ENCODE results near the gene CD84. TPM values are rescaled to one million over a fixed set of nuclear protein-coding genes. Genes with fewer than 3 reads are reported as not detected.
"Not testable (repeated sequence)": the region's sequence is repeated elsewhere in the genome, so short reads cannot be mapped to it uniquely, and the experiment has no call there.

CD84 gene
- total and polyA plus RNA-seq, 2 donors (not counting 1 experiment from before 2014, with no cell fraction given), result 19.8 to 63.9 TPM

DNA sequence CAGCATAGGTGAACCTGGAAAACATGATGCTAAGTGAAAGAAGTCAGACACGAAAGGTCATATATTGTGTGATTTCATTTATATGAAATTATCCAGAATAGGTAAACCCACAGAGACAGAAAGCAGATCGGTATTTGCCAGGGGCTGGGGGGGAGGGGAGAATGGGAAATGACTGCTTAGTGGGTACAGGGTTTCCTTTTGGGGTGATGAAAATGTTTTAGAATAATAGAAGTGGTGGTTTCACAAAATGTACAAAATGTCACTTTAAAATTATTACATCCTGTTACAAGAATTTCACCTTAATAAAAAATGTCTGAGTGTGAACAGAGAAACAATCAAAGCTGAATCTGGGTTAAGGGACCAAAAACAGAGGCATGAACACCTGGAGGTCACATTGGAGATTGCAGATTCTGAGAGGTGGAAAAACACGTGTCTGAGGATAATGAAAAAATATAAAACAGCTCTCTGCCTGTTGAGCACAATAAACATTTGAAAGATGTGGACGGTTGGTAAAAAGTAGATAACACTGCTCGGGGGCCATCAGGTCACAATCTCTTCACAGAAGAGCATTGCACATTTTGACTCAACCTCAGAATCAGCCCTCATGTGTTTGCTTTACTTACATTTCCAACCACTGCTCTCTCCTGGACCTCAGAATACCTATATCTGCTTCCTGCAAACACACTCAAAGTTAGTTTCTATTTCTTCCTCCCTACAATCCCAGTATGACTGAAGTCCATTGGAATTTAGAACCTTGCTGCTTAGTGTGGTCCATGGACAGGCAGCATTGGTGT is 59.5 kb downstream of the CD84 start:
- H3K9me3 Mint-ChIP-seq (ENCODE audit: insufficient read depth), result no peaks in the 10 kb centered on the region
- Histone ChIP-seq H3K4me1 (ENCODE audit: control insufficient read depth in 2 of 2, insufficient read depth in 2 of 2, low read length in 2 of 2) (peaks cover 53 to 66% of the 10 kb centered on the region in 2 donors), H3K36me3 (replicated peaks in 1 of 2; ENCODE audit: control extremely low read depth in 1 of 2, control insufficient read depth in 1 of 2, extremely low read depth in 1 of 2, insufficient read depth in 2 of 2, low read length in 1 of 2) (peaks cover 0 to 16% of the 10 kb centered on the region in 2 experiments), H3K27ac (ENCODE audit: low read length in 2 of 2) (peak overlapping the region; percentile 9 to 91), H3K4me3 (ENCODE audit: control extremely low read depth in 1 of 5, extremely low read depth in 1 of 5, insufficient read depth in 1 of 5, low read depth in 2 of 5, low read length in 4 of 5) (peak overlapping the region; percentile 14 to 96 (median 67)), H3K79me2 (ENCODE audit: control insufficient read depth, insufficient read depth, low read length) (peaks cover 87% of the 10 kb centered on the region), H3K9ac (ENCODE audit: low read length) (peak overlapping the region; percentile 94), H2AFZ (ENCODE audit: insufficient read depth, low read depth, low read length, poor library complexity, severe bottlenecking) (peak overlapping the region; percentile 11), H3K4me2 (replicated peaks; ENCODE audit: low read depth, low read length, poor library complexity, severe bottlenecking) (peak overlapping the region; percentile 81), H3K27me3 (replicated peaks in 1 of 4; ENCODE audit: control extremely low read depth in 1 of 4, control insufficient read depth in 3 of 4, insufficient read depth in 4 of 4, low read length in 3 of 4) (no peaks in the 10 kb centered on the region), H3K9me3 (ENCODE audit: control extremely low read depth in 1 of 3, control insufficient read depth in 2 of 3, insufficient read depth in 1 of 3, low read length in 2 of 3) (no peaks in the 10 kb centered on the region), H4K20me1 (ENCODE audit: control insufficient read depth, insufficient read depth, low read length, poor library complexity, severe bottlenecking) (no peaks in the 10 kb centered on the region)
- DNase-seq (peak; percentile 47), ATAC-seq (ENCODE audit: low read depth) (peak; percentile 37)
- H3K27ac Mint-ChIP-seq, result peak overlapping the region; percentile 99
- ChIA-PET CTCF (interaction anchor here (0.8 to 1.5 kb wide), 5 partner anchors 9 to 91 kb away, joined by 3 to 6 read pairs (median 6); no protein-coding TSS in a partner anchor), POLR2A (interaction anchor here (0.7 kb wide), 1 partner anchor 59 kb away, joined by 3 read pairs; no protein-coding TSS in a partner anchor)
- TF ChIP-seq, protein P1, sequence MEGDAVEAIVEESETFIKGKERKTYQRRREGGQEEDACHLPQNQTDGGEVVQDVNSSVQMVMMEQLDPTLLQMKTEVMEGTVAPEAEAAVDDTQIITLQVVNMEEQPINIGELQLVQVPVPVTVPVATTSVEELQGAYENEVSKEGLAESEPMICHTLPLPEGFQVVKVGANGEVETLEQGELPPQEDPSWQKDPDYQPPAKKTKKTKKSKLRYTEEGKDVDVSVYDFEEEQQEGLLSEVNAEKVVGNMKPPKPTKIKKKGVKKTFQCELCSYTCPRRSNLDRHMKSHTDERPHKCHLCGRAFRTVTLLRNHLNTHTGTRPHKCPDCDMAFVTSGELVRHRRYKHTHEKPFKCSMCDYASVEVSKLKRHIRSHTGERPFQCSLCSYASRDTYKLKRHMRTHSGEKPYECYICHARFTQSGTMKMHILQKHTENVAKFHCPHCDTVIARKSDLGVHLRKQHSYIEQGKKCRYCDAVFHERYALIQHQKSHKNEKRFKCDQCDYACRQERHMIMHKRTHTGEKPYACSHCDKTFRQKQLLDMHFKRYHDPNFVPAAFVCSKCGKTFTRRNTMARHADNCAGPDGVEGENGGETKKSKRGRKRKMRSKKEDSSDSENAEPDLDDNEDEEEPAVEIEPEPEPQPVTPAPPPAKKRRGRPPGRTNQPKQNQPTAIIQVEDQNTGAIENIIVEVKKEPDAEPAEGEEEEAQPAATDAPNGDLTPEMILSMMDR (IDR thresholded peaks at IDR 0.05), result peak; percentile 59
- no peak for TF ChIP-seq EZH2 (IDR thresholded peaks at IDR 0.05; ENCODE audit: borderline replicate concordance, insufficient read depth, low read depth, low read length, poor library complexity, severe bottlenecking)
- intact Hi-C loops (cut with micrococcal nuclease), result loop anchor here (2.0 to 10.0 kb wide), 3 partner anchors 31 to 55 kb away; partner anchors contain the start of gene CD84
- peak overlapping the region; percentile 99 for H3K4me3 Mint-ChIP-seq
- no peaks in the 10 kb centered on the region for H3K27me3 Mint-ChIP-seq
- H3K4me1 Mint-ChIP-seq, result peaks cover 90% of the 10 kb centered on the region
- WGBS (ENCODE audit: insufficient coverage), result no CpG with 5 or more reads among the region's 5 CpGs

DNA sequence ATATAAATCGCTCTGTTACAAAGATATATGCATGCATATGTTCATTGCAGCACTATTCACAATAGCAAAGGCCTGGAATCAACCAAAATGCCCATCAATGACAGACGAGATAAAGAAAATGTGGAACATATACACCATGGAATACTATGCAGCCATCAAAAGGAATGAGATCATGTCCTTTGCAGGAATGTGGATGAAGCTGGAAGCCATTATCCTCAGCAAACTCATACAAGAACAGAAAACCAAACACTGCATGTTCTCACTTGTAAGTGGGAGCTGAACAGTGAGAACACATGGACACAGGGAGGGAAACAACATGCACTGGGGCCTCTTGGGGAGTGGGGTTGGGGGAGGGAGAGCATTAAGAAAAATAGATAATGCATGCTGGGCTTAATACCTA is 61.8 kb downstream of the CD84 start:
- H3K27me3 Mint-ChIP-seq; H3K27ac ChIP-seq (ENCODE audit: low read length in 2 of 2); H3K9ac ChIP-seq (ENCODE audit: low read length); ATAC-seq (ENCODE audit: low read depth); H2AFZ ChIP-seq (ENCODE audit: insufficient read depth, low read depth, low read length, poor library complexity, severe bottlenecking); H4K20me1 ChIP-seq (ENCODE audit: control insufficient read depth, insufficient read depth, low read length, poor library complexity, severe bottlenecking); H3K4me3 ChIP-seq (ENCODE audit: control extremely low read depth in 1 of 5, extremely low read depth in 1 of 5, insufficient read depth in 1 of 5, low read depth in 2 of 5, low read length in 4 of 5); POLR2A ChIA-PET; H3K27me3 ChIP-seq (replicated peaks in 1 of 4; ENCODE audit: control extremely low read depth in 1 of 4, control insufficient read depth in 3 of 4, insufficient read depth in 4 of 4, low read length in 3 of 4); H3K9me3 Mint-ChIP-seq (ENCODE audit: insufficient read depth); H3K9me3 ChIP-seq (ENCODE audit: control extremely low read depth in 1 of 3, control insufficient read depth in 2 of 3, insufficient read depth in 1 of 3, low read length in 2 of 3); DNase-seq: not testable (repeated sequence)
- Mint-ChIP-seq H3K27ac (peak overlapping the region; percentile 57), H3K4me1 (peaks cover 96% of the 10 kb centered on the region), H3K4me3 (peak overlapping the region; percentile 58)
- Histone ChIP-seq H3K79me2 (ENCODE audit: control insufficient read depth, insufficient read depth, low read length) (peaks cover 100% of the 10 kb centered on the region), H3K4me1 (ENCODE audit: control insufficient read depth in 2 of 2, insufficient read depth in 2 of 2, low read length in 2 of 2) (peaks cover 53 to 75% of the 10 kb centered on the region in 2 donors), H3K4me2 (replicated peaks; ENCODE audit: low read depth, low read length, poor library complexity, severe bottlenecking) (peak overlapping the region; percentile 11), H3K36me3 (replicated peaks in 1 of 2; ENCODE audit: control extremely low read depth in 1 of 2, control insufficient read depth in 1 of 2, extremely low read depth in 1 of 2, insufficient read depth in 2 of 2, low read length in 1 of 2) (peaks cover 0 to 34% of the 10 kb centered on the region in 2 experiments)
- CTCF ChIA-PET, result interaction anchor here (1.2 to 1.9 kb wide), 2 partner anchors 17 to 90 kb away, joined by 3 to 6 read pairs; no protein-coding TSS in a partner anchor
- no CpG with 5 or more reads among the region's 2 CpGs for WGBS (ENCODE audit: insufficient coverage)
- intact Hi-C loops (cut with micrococcal nuclease), result loop anchor here (10.0 kb wide), 1 partner anchor 53 kb away; no protein-coding TSS in a partner anchor

DNA sequence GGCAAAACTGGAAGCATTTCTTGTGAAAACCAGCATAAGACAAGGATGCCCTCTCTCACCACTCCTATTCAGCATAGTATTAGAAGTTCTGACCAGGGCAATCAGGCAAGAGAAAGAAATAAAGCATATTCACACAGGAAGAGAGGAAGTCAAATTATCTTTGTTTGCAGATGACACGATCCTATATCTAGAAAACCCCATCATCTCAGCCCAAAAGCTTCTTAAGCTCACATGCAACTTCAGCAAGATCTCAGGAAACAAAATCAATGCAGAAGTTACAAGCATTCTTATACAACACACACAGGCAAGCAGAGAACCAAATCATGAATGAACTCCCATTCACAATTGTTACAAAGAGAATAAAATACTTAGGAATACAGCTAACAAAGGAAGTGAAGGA is 63.4 kb downstream of the CD84 start:
- Histone ChIP-seq H3K27ac (ENCODE audit: low read length in 2 of 2) (peak overlapping the region in 1 of 2 donors; percentile 62), H3K36me3 (replicated peaks in 1 of 2; ENCODE audit: control extremely low read depth in 1 of 2, control insufficient read depth in 1 of 2, extremely low read depth in 1 of 2, insufficient read depth in 2 of 2, low read length in 1 of 2) (peaks cover 3 to 44% of the 10 kb centered on the region in 2 experiments), H3K4me1 (ENCODE audit: control insufficient read depth in 2 of 2, insufficient read depth in 2 of 2, low read length in 2 of 2) (peaks cover 42 to 65% of the 10 kb centered on the region in 2 donors), H3K4me2 (replicated peaks; ENCODE audit: low read depth, low read length, poor library complexity, severe bottlenecking) (peak overlapping the region; percentile 46), H3K9ac (ENCODE audit: low read length) (peak overlapping the region; percentile 27), H3K9me3 (ENCODE audit: control extremely low read depth in 1 of 3, control insufficient read depth in 2 of 3, insufficient read depth in 1 of 3, low read length in 2 of 3) (peaks cover 2 to 11% (median 8%) of the 10 kb centered on the region in 3 donors), H3K79me2 (ENCODE audit: control insufficient read depth, insufficient read depth, low read length) (peaks cover 100% of the 10 kb centered on the region)
- H4K20me1 ChIP-seq (ENCODE audit: control insufficient read depth, insufficient read depth, low read length, poor library complexity, severe bottlenecking); POLR2A ChIA-PET; H3K9me3 Mint-ChIP-seq (ENCODE audit: insufficient read depth); DNase-seq; H3K27me3 ChIP-seq (replicated peaks in 1 of 4; ENCODE audit: control extremely low read depth in 1 of 4, control insufficient read depth in 3 of 4, insufficient read depth in 4 of 4, low read length in 3 of 4); H3K27me3 Mint-ChIP-seq; ATAC-seq (ENCODE audit: low read depth); H3K4me3 ChIP-seq (ENCODE audit: control extremely low read depth in 1 of 5, extremely low read depth in 1 of 5, insufficient read depth in 1 of 5, low read depth in 2 of 5, low read length in 4 of 5); H2AFZ ChIP-seq (ENCODE audit: insufficient read depth, low read depth, low read length, poor library complexity, severe bottlenecking): not testable (repeated sequence)
- no CpG with 5 or more reads among the region's 1 CpG for WGBS (ENCODE audit: insufficient coverage)
- intact Hi-C loops (cut with micrococcal nuclease), result loop anchor here (10.0 kb wide), 1 partner anchor 51 kb away; no protein-coding TSS in a partner anchor
- CTCF ChIA-PET, result interaction anchor here (0.8 to 1.9 kb wide), 5 partner anchors 15 to 91 kb away, joined by 3 to 6 read pairs (median 5); no protein-coding TSS in a partner anchor
- Mint-ChIP-seq H3K4me3 (peak overlapping the region; percentile 81), H3K4me1 (peaks cover 83% of the 10 kb centered on the region), H3K27ac (peak overlapping the region; percentile 84)
